ENCODE measurements around the gene COX5B. TPM values are rescaled to one million over a fixed set of nuclear protein-coding genes. Genes with fewer than 3 reads are reported as not detected.
"Not testable (repeated sequence)": the region's sequence is repeated elsewhere in the genome, so short reads cannot be mapped to it uniquely, and the experiment has no call there.

COX5B gene
- total RNA-seq = 148 and 337 TPM in 2 replicates

GRCh38 chr2:97645695-97646629, at the start of gene COX5B:
COX5B (plus strand) TSS chr2:97646062; CDS start chr2:97646087, 25 bp downstream.
- peak; percentile 97 for DNase-seq

- DNase-seq = not testable (repeated sequence)
Measured at GRCh38 chr2:97596180-97596579, 49.7 kb upstream of the COX5B start.

GRCh38 chr2:97601537-97601936, 44.3 kb upstream of the COX5B start:
- not testable (repeated sequence) for DNase-seq

- DNase-seq = not testable (repeated sequence)
Measured at GRCh38 chr2:97605109-97605508, 40.8 kb upstream of the COX5B start.

- peak; percentile 3 for DNase-seq
Measured at GRCh38 chr2:97605524-97606339, 40.1 kb upstream of the COX5B start.

GRCh38 chr2:97608745-97609144, 37.1 kb upstream of the COX5B start:
- not testable (repeated sequence) for DNase-seq

- not testable (repeated sequence) for DNase-seq
Measured at GRCh38 chr2:97611895-97612294, 34.0 kb upstream of the COX5B start.

- DNase-seq = not testable (repeated sequence)
Measured at GRCh38 chr2:97615746-97616145, 30.1 kb upstream of the COX5B start.

GRCh38 chr2:97617911-97618310, 28.0 kb upstream of the COX5B start:
- no peak for DNase-seq

GRCh38 chr2:97618939-97619827, 26.7 kb upstream of the COX5B start:
- peak; percentile 5 for DNase-seq

GRCh38 chr2:97620492-97620891, 25.4 kb upstream of the COX5B start:
- not testable (repeated sequence) for DNase-seq

GRCh38 chr2:97622976-97623375, 22.9 kb upstream of the COX5B start:
- not testable (repeated sequence) for DNase-seq

- DNase-seq = not testable (repeated sequence)
Measured at GRCh38 chr2:97625354-97626048, 20.4 kb upstream of the COX5B start.

GRCh38 chr2:97626049-97626430, 19.8 kb upstream of the COX5B start:
- not testable (repeated sequence) for DNase-seq

GRCh38 chr2:97644023-97644717, 1.7 kb upstream of the COX5B start:
- DNase-seq = no peak

GRCh38 chr2:97645112-97645694, 659 bp upstream of the COX5B start:
- DNase-seq = peak; percentile 61

GRCh38 chr2:97646977-97647376, 1.1 kb downstream of the COX5B start:
- DNase-seq = no peak

- no peak for DNase-seq
Measured at GRCh38 chr2:97651114-97651513, 5.3 kb downstream of the COX5B start.

- DNase-seq = no peak
Measured at GRCh38 chr2:97653473-97653872, 7.6 kb downstream of the COX5B start.

- no peak for DNase-seq
Measured at GRCh38 chr2:97653874-97654273, 8.0 kb downstream of the COX5B start.

- DNase-seq = no peak
Measured at GRCh38 chr2:97654309-97654708, 8.4 kb downstream of the COX5B start.

All from dermis blood vessel endothelial cell (primary cell).